Measurements from ENCODE around the gene NR2F1-AS1. TPM values are rescaled to one million over a fixed set of nuclear protein-coding genes. Genes with fewer than 3 reads are reported as not detected.

The NR2F1-AS1 gene
- total and polyA plus RNA-seq, 9 of the 15 experiments (the other 6 are each of a cell fraction or from before 2014, with no cell fraction given), result not detected

- no peak overlapping the region for H3K4me2 ChIP-seq (ENCODE audit: insufficient read depth, low read length)
- POLR2A ChIA-PET, result no interaction called here
- intact Hi-C loops (cut with micrococcal nuclease) (no loop called here), in situ Hi-C loops (cut with MboI) (no loop called here)
- no peak overlapping the region for H2AFZ ChIP-seq (ENCODE audit: low read depth, low read length)
- BruUV-seq (replicated peaks), result no TSS peak
- no peaks in the 10 kb centered on the region for H3K4me1 ChIP-seq (replicated peaks in 1 of 2; ENCODE audit: control insufficient read depth in 2 of 2, insufficient read depth in 2 of 2, low read length in 2 of 2)
- H3K27ac ChIP-seq (ENCODE audit: extremely low read depth, low read depth, low read length), result no peak overlapping the region
- no peaks in the 10 kb centered on the region for H4K20me1 ChIP-seq (replicated peaks; ENCODE audit: control insufficient read depth, insufficient read depth, low read length)
- DNase-seq (ENCODE audit: extremely low read depth in 1 of 4, low spot score in 3 of 4) (no peak), FAIRE-seq (no peak), ATAC-seq (no peak)
- no peaks in the 10 kb centered on the region for H3K9me3 ChIP-seq (replicated peaks; ENCODE audit: control insufficient read depth, insufficient read depth, low read depth, low read length)
- H3K79me2 ChIP-seq (ENCODE audit: control insufficient read depth, insufficient read depth, low read length), result no peaks in the 10 kb centered on the region
- CTCF ChIA-PET (ENCODE audit: low intra/inter-chr PET ratio), result no interaction called here
- no peaks in the 10 kb centered on the region for H3K27me3 ChIP-seq (ENCODE audit: control insufficient read depth in 2 of 2, insufficient read depth in 2 of 2, low read length in 2 of 2)
- H3K9ac ChIP-seq (ENCODE audit: insufficient read depth in 1 of 2, low read depth in 2 of 2, low read length in 2 of 2), result no peak overlapping the region
- WGBS (ENCODE audit: insufficient coverage, low coverage, missing lambda C conversion rate), result 0% methylated on average over 1 of the region's 1 CpG
- no peaks in the 10 kb centered on the region for H3K9me1 ChIP-seq (ENCODE audit: control insufficient read depth, insufficient read depth, low read length)
- no peak overlapping the region for H3K4me3 ChIP-seq
- H3K36me3 ChIP-seq (ENCODE audit: control insufficient read depth, insufficient read depth, low read length), result no peaks in the 10 kb centered on the region
- TF ChIP-seq RBBP5 (IDR thresholded peaks at IDR 0.05; ENCODE audit: borderline replicate concordance, insufficient read depth, low read length, poor library complexity, severe bottlenecking), result no peak
- no peak for TF ChIP-seq MTF1 (CRISPR knock-in tag; IDR thresholded peaks at IDR 0.05; ENCODE audit: borderline replicate concordance)
- TF ChIP-seq TCF7L2 (IDR thresholded peaks at IDR 0.05; ENCODE audit: low read depth, low read length), result no peak
- no peak for TF ChIP-seq TOE1 (IDR thresholded peaks at IDR 0.05; ENCODE audit: borderline replicate concordance)
- TF ChIP-seq TOE1 (CRISPR knock-in tag; IDR thresholded peaks at IDR 0.05; ENCODE audit: borderline replicate concordance, low read depth), result no peak
- TF ChIP-seq PKNOX1 (IDR thresholded peaks at IDR 0.05), result no peak
- TF ChIP-seq AFF1 (IDR thresholded peaks at IDR 0.05; ENCODE audit: low read depth in 1 of 2, partially characterized antibody in 2 of 2), result no peak
- no peak for TF ChIP-seq KLF1 (tag; IDR thresholded peaks at IDR 0.05)
- TF ChIP-seq ZNF766 (CRISPR knock-in tag; conservative IDR thresholded peaks at IDR 0.05), result no peak
- TF ChIP-seq VEZF1 (CRISPR knock-in tag; IDR thresholded peaks at IDR 0.05), result no peak
- no peak for TF ChIP-seq MBD1 (CRISPR knock-in tag; IDR thresholded peaks at IDR 0.05)
- TF ChIP-seq GATA2 (CRISPR knock-in tag; IDR thresholded peaks at IDR 0.05), result no peak
- TF ChIP-seq PTRF (tag; IDR thresholded peaks at IDR 0.05), result no peak
- TF ChIP-seq HDAC6 (IDR thresholded peaks at IDR 0.05; ENCODE audit: low read depth, low read length), result no peak
- TF ChIP-seq ZNF384 (IDR thresholded peaks at IDR 0.05; ENCODE audit: low read depth, low read length), result no peak
Observed at GRCh38 chr5:93415819-93416218, 165.2 kb downstream of the NR2F1-AS1 start.

Measured in K562 (cell line).